GM21423 (cell line): ENCODE measurements around the gene AFG1L.
"Not testable (repeated sequence)": the region's sequence is repeated elsewhere in the genome, so short reads cannot be mapped to it uniquely, and the experiment has no call there.

Experiments
- ATAC-seq: cut with Tn5 transposase; IDR thresholded peaks from one replicate; pipeline ENCODE4 v1.9.1; 2021; ENCODE audit warnings: mild to moderate bottlenecking, moderate library complexity; ENCODE audit not compliant: unreplicated experiment

AFG1L gene

DNA sequence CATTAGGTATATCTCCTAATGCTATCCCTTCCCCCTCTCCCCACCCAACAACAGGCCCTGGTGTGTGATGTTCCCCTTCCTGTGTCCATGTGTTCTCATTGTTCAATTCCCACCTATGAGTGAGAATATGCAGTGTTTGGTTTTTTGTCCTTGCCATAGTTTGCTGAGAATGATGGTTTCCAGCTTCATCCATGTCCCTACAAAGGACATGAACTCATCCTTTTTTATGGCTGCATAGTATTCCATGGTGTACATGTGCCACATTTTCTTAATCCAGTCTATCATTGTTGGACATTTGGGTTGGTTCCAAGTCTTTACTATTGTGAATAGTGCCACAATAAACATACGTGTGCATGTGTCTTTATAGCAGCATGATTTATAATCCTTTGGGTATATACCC lies 154.9 kb downstream of the AFG1L start:
- not testable (repeated sequence) for ATAC-seq

DNA sequence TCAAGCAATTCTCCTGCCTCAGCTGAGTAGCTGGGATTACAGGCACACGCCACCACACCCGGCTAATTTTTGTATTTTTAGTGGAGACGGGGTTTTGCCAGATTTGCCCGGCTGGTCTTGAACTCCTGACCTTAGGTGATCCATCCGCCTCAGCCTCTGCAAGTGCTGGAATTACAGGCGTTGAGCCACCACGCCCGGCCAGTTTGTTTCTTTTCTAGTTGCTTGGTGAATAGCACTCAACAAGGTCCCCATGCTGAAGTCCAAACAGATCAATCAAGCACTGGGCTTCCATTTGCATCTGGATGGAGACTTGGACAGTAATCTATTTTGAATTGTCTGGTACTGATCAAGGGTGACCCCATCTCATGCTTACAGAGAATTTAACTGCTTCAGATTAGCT lies 157.0 kb downstream of the AFG1L start:
- no peak for ATAC-seq

DNA sequence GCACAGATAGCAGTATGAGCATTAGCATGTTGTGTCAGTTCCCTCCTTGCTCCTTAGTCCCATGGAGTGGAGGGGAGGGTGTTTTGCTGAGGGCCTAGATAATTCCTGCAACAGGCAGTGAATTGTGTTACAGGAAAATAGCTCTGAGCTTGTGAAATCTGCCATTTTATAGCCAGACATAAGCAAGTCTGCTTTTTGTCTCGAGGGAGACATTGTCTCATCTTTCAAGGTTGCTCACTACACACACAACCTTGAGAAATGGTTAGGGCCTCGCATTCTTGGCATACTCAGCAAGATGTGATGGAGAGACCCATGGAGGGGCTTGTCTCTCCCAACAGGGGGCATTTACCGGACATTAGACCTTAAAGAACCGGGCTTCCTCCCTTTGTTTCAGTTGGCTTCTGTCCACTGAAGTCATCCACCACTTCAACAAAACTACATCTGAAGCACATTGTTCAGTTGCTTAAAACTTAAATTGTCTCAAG lies 157.9 kb downstream of the AFG1L start:
- no peak for ATAC-seq

GRCh38 chr6:108453601-108454185 lies 158.8 kb downstream of the AFG1L start:
- no peak for ATAC-seq

GRCh38 chr6:108454356-108454755 lies 159.5 kb downstream of the AFG1L start:
- no peak for ATAC-seq

GRCh38 chr6:108455688-108456087 lies 160.8 kb downstream of the AFG1L start:
- ATAC-seq, result no peak

DNA sequence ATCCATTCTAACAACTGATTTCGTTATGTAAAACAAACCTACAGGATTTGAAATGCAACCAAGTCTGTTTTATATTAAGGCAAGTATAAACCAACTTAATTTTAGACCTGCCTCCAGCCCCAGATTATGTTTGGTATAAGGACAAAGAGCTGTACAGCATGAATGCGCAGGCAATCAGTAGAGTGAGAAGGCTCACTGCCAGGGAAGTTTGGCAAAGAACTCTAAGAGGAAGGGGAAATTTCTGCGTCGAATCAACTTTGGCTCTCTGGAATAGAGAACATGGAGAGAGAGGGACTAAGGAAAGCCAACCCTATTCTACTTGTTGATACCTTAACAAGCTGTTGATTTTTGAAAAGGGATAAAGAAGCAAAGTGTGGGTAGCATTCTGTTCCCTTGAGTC lies 168.9 kb downstream of the AFG1L start:
- ATAC-seq, result no peak

DNA sequence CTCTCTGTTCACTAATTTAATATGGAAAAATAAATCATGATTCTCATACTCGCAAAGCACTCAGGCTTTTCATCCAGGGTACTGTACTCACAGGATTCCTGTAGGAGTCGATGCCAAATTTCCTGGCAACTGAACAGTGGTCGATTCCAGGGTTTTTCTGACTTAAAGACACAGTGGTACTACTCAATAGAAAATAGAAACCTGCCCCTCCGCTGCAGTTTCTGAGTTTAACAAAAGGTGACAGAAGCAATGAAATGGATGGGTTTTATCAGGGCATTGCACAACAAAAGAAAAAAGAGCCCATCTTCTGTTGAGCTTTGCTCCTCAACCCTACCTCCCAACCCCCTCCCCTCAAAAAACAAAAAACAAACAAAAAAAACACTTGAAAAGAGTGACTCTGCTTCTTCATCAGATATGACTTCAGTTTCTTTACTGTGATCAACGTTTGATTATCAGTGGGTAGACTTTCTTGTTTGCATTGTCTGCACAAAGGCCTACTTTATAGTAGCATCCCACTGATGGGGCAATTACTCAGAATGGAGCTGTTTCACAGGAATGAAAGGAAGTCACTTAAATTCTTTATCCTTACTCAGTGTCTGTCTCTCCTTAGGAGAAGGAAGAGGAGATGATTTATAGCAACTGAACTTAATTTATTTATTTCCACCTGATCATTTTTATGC lies 169.7 kb downstream of the AFG1L start:
- no peak for ATAC-seq

DNA sequence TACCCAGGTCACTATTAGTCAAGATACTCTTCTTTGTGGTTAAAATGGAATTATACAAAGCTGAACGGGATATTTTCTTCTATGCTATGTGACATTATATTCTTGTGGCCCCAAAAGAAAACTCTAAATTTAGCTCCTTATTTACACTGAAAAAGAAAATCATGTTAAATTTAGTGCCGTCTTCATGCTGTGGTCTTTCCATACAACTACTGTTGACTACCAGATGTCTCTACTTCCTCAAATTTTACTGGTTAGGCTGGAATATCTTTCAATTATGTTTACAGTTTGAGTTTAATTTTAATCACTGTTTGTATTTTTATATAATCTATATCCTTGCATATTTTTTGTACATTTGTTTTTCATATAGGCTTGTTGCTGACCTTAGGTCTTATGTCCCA lies 170.2 kb downstream of the AFG1L start:
- ATAC-seq, result no peak

DNA sequence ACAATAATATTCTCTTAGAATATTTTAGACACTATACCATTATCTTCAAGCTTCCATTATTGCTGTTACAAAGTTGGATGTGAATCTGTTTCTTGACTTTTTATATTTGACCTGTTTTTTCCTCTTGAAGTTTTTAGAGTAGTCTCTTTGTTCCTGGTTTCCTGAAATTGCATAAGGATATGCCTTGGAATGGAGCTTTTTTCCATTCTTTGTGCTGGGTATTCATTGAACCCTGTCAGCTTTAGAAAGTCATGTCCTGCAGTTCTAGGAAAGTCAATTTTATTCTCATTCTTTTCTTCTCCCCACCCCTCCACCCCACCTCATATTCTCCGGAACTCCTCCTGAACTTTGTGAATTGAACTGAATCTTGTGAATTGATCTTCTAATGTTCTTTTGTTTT lies 173.5 kb downstream of the AFG1L start:
- no peak for ATAC-seq

- no peak for ATAC-seq
Measured at GRCh38 chr6:108469316-108469715, 174.5 kb downstream of the AFG1L start.

- no peak for ATAC-seq
Measured at GRCh38 chr6:108473197-108473596, 178.3 kb downstream of the AFG1L start.

DNA sequence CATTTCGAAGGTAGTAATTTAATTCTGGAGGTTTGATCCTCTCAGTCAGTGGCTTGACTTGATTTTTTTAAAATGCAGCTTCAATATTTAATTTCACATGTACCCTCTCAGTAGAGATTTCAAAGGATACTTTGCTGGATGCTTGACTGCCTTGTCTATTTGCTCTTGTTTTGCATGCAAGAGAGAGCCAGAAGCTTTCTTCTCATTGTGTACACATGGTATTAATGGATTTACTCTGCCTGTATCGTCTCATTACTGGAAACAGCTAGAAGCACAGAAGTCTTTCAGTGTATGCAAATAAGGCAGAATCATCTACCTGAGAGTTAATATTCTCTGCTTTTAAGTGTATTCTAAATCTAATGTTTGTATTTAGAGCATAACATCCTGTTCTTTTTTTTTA lies 181.5 kb downstream of the AFG1L start:
- ATAC-seq, result no peak

GRCh38 chr6:108476847-108477430 lies 182.1 kb downstream of the AFG1L start:
- no peak for ATAC-seq

- ATAC-seq, result no peak
Measured at GRCh38 chr6:108482559-108482958, 187.7 kb downstream of the AFG1L start.

GRCh38 chr6:108484016-108484415 lies 189.2 kb downstream of the AFG1L start:
- no peak for ATAC-seq

GRCh38 chr6:108489699-108490098 lies 194.8 kb downstream of the AFG1L start:
- ATAC-seq, result no peak

DNA sequence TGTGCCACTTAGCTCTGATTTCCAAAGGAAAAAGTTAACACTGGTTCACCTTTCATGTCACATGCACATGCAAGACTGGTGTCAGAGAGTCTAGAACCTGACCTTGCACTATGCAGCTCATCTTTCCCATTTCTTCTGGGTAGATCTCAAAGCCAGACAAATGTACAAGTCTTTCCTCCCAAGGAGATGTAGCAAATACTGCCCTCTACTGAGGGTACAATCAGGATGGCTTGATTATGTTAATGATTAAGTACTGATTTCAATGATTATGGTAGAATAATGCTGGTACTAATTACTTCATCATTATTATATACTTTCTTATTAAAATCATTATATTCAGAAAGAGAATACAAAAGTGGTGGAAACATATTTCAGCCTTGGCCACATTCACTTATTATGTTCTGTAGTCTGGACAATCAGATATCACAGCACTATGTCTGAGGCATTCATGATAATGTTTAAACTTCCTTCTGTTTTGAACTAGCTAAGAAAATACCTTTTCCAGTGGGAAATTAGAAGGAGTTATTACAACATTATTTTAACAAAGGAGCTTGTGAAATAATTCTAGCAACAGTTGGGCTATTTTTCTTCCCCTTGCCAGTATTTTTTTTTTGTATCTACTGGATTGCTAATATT lies 197.4 kb downstream of the AFG1L start:
- ATAC-seq, result no peak

GRCh38 chr6:108494434-108494833 lies 199.6 kb downstream of the AFG1L start:
- ATAC-seq, result no peak

DNA sequence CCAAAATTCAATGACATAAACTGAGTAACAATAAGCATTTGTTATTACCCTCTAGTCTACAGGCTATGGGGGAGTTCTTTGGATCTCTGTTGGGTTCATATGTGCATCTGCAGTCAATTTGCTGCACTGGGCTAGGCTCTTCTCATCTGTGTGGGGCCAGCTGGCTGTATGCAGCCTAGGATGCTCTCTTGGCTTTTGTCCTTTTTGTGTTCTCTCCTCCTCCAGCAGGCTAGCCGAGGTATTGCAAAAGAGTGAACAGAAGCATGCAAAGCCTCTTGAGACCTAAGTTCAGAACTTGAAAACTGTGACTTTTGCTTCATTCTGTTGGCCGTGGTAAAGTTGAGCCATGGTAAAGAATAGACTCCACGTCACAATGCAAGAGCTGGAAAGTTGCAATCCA lies 203.0 kb downstream of the AFG1L start:
- ATAC-seq, result no peak

DNA sequence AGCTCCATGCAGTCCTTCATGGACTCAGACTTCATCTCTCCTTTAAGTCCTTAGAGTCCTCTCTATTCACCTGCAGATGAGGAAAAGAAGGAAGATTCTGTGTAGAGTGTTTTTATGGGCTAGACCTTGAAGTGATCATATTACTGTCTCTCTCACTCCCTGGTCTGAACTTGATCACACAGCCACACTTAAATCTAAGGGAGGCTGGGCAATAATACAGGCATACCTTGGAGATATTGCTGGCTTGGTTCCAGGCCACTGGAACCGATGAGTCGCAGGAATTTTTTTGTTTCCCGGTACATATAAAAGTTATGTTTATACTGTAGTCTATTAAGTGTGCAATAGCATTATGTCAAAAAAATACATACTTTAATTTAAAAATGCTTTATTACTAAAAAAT lies 206.7 kb downstream of the AFG1L start:
- no peak for ATAC-seq

- ATAC-seq, result no peak
Measured at GRCh38 chr6:108502832-108503231, 208.0 kb downstream of the AFG1L start.
